Measurements from ENCODE around the gene AIG1. TPM values are rescaled to one million over a fixed set of nuclear protein-coding genes. Genes with fewer than 3 reads are reported as not detected.

Gene AIG1
- polyA plus RNA-seq, 1 of the 3 experiments (the other 2 are of a cell fraction): 36.8 TPM

GRCh38 chr6:143298071-143298470 lies 237.4 kb downstream of the AIG1 start:
- WGBS (ENCODE audit: low lambda C conversion rate): 90% methylated on average over 1 of the region's 1 CpG
- no peak overlapping the region for H3K27ac ChIP-seq (ENCODE audit: low read depth in 2 of 2, low read length in 1 of 2)
- H3K9me3 ChIP-seq: no peaks in the 10 kb centered on the region
- H3K79me2 ChIP-seq (ENCODE audit: insufficient read depth): no peaks in the 10 kb centered on the region
- H3K9me2 ChIP-seq: no peaks in the 10 kb centered on the region
- H3K4me2 ChIP-seq: no peak overlapping the region
- H3K36me3 ChIP-seq (replicated peaks in 1 of 2; ENCODE audit: control insufficient read depth in 1 of 2, insufficient read depth in 2 of 2, low read length in 1 of 2): no peaks in the 10 kb centered on the region
- no peak for TF ChIP-seq SMC3 (IDR thresholded peaks at IDR 0.05; ENCODE audit: low read depth, low read length)
- TF ChIP-seq MXI1 (IDR thresholded peaks at IDR 0.05; ENCODE audit: low read depth, low read length): no peak
- no peak for TF ChIP-seq FOXM1 (IDR thresholded peaks at IDR 0.05; ENCODE audit: low read depth)
- no peak for TF ChIP-seq JUND (IDR thresholded peaks at IDR 0.05)
- no peak for TF ChIP-seq REST (IDR thresholded peaks at IDR 0.05; ENCODE audit: low read depth, low read length)
- H2AFZ ChIP-seq (ENCODE audit: low read depth): no peak overlapping the region
- H3K4me1 ChIP-seq (ENCODE audit: control insufficient read depth in 1 of 2, insufficient read depth in 2 of 2, low read depth in 1 of 2, low read length in 1 of 2): no peaks in the 10 kb centered on the region
- H3K27me3 ChIP-seq (ENCODE audit: insufficient read depth): no peaks in the 10 kb centered on the region
- no peaks in the 10 kb centered on the region for H4K20me1 ChIP-seq (ENCODE audit: insufficient read depth)
- CTCF ChIA-PET: interaction anchor here (1.3 kb wide), 1 partner anchor 18 kb away, joined by 3 read pairs; no protein-coding TSS in a partner anchor
- no peak overlapping the region for H3K4me3 ChIP-seq (ENCODE audit: low read depth in 2 of 2, low read length in 1 of 2)
- no peak for DNase-seq
- no peaks in the 10 kb centered on the region for H3F3A ChIP-seq (replicated peaks; ENCODE audit: insufficient read depth)
- POLR2A ChIA-PET: no interaction called here
- no peak overlapping the region for H3K9ac ChIP-seq

GRCh38 chr6:143299253-143300166 lies 238.8 kb downstream of the AIG1 start:
- Histone ChIP-seq H3K9me2 (no peaks in the 10 kb centered on the region), H3K4me3 (ENCODE audit: low read depth in 2 of 2, low read length in 1 of 2) (no peak overlapping the region), H2AFZ (ENCODE audit: low read depth) (no peak overlapping the region), H3K27me3 (ENCODE audit: insufficient read depth) (no peaks in the 10 kb centered on the region), H3K36me3 (replicated peaks in 1 of 2; ENCODE audit: control insufficient read depth in 1 of 2, insufficient read depth in 2 of 2, low read length in 1 of 2) (no peaks in the 10 kb centered on the region), H3K9ac (no peak overlapping the region), H3F3A (replicated peaks; ENCODE audit: insufficient read depth) (no peaks in the 10 kb centered on the region), H3K4me2 (no peak overlapping the region), H4K20me1 (ENCODE audit: insufficient read depth) (no peaks in the 10 kb centered on the region), H3K27ac (ENCODE audit: low read depth in 2 of 2, low read length in 1 of 2) (no peak overlapping the region), H3K9me3 (no peaks in the 10 kb centered on the region), H3K4me1 (ENCODE audit: control insufficient read depth in 1 of 2, insufficient read depth in 2 of 2, low read depth in 1 of 2, low read length in 1 of 2) (no peaks in the 10 kb centered on the region), H3K79me2 (ENCODE audit: insufficient read depth) (no peaks in the 10 kb centered on the region)
- TF ChIP-seq NRF1 (IDR thresholded peaks at IDR 0.05; ENCODE audit: low read depth, low read length) (no peak), TAF1 (IDR thresholded peaks at IDR 0.05; ENCODE audit: borderline replicate concordance, low read depth, low read length) (no peak), MEF2A (IDR thresholded peaks at IDR 0.05; ENCODE audit: borderline replicate concordance, low read depth) (no peak), RXRA (IDR thresholded peaks at IDR 0.05; ENCODE audit: borderline replicate concordance, low read depth) (no peak), GATA2 (CRISPR knock-in tag; IDR thresholded peaks at IDR 0.05) (no peak), FOXM1 (IDR thresholded peaks at IDR 0.05; ENCODE audit: low read depth) (no peak), REST (IDR thresholded peaks at IDR 0.05; ENCODE audit: low read depth, low read length) (no peak)
- DNase-seq: no peak
- ChIA-PET POLR2A (no interaction called here), CTCF (interaction anchor here (1.1 kb wide), 1 partner anchor 9 kb away, joined by 4 read pairs; no protein-coding TSS in a partner anchor)
- WGBS (ENCODE audit: low lambda C conversion rate): 67% methylated on average over 6 of the region's 6 CpGs
